OCI-LY3 (cell line): ENCODE data around the gene GPER1.

Experiments used
- H2AFZ ChIP-seq: fragments of 200-600, 300-600 bp; shearing (Covaris generic); 2 replicates; pipeline ENCODE4 v1.6.0; 2014; ENCODE audit warnings: antibody characterized with exemption, low read depth, low read length
- H3K27ac ChIP-seq: fragments of 200-600, 300-600 bp; sonication (generic); 2 replicates; pipeline ENCODE4 v1.5.1; 2014; ENCODE audit warnings: mild to moderate bottlenecking, low read length, moderate library complexity, mixed read lengths
- H3K27me3 ChIP-seq: fragments of 200-600, 300-600 bp; sonication (generic); 2 replicates; pipeline ENCODE4 v1.6.1; 2014; ENCODE audit warnings: low read depth, low read length, mixed read lengths
- H3K36me3 ChIP-seq: fragments of 200-600, 300-600 bp; sonication (generic); replicated peaks from 2 replicates; pipeline ENCODE3; 2014; ENCODE audit warnings: low read depth, low read length, mixed read lengths
- H3K4me1 ChIP-seq: fragments of 300-600, 200-600 bp; sonication (generic); 2 replicates; pipeline ENCODE4 v1.6.1; 2014; ENCODE audit warnings: low read length, mixed read lengths
- H3K4me2 ChIP-seq: fragments of 200-600, 300-600 bp; sonication (generic); 2 replicates; pipeline ENCODE4 v1.6.1; 2014; ENCODE audit warnings: low read length, mixed read lengths
- H3K4me3 ChIP-seq: fragments of 300-600, 200-600 bp; sonication (generic); 2 replicates; pipeline ENCODE4 v1.5.1; 2014; ENCODE audit warnings: antibody characterized with exemption, mild to moderate bottlenecking, low read length, moderate library complexity
- H3K79me2 ChIP-seq: fragments of 300-600, 200-600 bp; shearing (Covaris generic); 2 replicates; pipeline ENCODE4 v1.6.1; 2014; ENCODE audit warnings: mild to moderate bottlenecking, low read length, mixed read lengths
- H3K9ac ChIP-seq: fragments of 300-600, 200-600 bp; shearing (Covaris generic); 2 replicates; pipeline ENCODE4 v1.6.0; 2014; ENCODE audit warnings: mild to moderate bottlenecking, low read length, moderate library complexity
- H3K9me3 ChIP-seq: fragments of 200-600, 300-600 bp; shearing (Covaris generic); 2 replicates; pipeline ENCODE4 v1.6.1; 2014; ENCODE audit warnings: low read length, mixed read lengths; ENCODE audit not compliant: insufficient read depth
- H4K20me1 ChIP-seq: fragments of 200-600, 300-600 bp; sonication (generic); 2 replicates; pipeline ENCODE4 v1.6.1; 2016; ENCODE audit warnings: low read length, mixed read lengths; ENCODE audit not compliant: insufficient read depth
- EZH2phosphoT487 ChIP-seq: fragments of 200-600 bp; shearing (Covaris generic); IDR thresholded peaks from 2 replicates; pipeline ENCODE4 v1.6.1; 2018; ENCODE audit warnings: antibody characterized with exemption, mixed run types, low read depth
- TF ChIP-seq, protein P1 (sequence below): fragments of 200-600, 300-600 bp; sonication (generic); IDR thresholded peaks from 2 replicates; pipeline ENCODE4 v1.5.1; 2014; ENCODE audit warnings: antibody characterized with exemption, low read length, low read depth

The GPER1 gene

DNA sequence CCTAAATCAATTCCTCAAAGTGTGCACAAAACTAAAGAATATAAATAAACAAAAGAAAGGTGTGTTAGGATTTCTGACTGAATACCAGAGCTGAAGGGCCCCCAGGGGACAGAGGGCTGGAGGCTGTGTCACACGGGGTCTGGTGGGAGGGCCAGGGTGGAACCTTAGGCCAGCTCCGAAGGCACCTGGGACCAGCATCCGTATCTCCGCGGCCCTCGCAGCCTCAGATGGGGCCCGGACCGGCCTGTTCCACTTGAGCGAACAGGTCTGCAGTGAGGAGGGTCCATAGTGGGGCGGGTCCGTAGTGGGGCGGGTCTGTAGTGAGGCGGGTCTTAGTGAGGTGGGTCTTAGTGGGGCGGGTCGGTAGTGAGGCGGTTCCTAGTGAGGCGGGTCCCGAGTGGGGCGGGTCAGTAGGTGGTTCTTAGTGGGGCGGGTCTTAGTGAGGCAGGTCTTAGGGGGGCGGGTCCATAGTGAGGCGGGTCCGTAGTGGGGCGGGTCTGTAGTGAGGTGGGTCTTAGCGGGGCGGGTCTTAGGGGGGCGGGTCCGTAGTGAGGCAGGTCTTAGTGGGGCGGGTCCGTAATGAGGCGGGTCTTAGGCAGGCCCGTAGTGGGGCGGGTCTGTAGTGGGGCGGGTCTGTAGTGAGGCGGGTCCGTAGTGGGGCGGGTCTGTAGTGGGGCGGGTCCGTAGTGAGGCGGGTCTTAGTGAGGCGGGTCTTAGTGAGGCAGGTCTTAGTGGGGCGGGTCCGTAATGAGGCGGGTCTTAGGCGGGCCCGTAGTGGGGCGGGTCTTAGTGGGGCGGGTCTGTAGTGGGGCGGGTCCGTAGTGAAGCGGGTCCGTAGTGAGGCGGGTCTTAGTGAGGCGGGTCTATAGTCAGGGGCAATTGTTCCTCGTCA is 28.5 kb upstream of the GPER1 start:
- no peaks in the 10 kb centered on the region for H3K36me3 ChIP-seq
- no peak overlapping the region for H3K4me3 ChIP-seq
- no peaks in the 10 kb centered on the region for H4K20me1 ChIP-seq
- no peaks in the 10 kb centered on the region for H3K27me3 ChIP-seq
- H3K27ac ChIP-seq = no peak overlapping the region
- H3K9ac ChIP-seq = no peak overlapping the region
- no peak overlapping the region for H2AFZ ChIP-seq
- no peaks in the 10 kb centered on the region for H3K9me3 ChIP-seq
- TF ChIP-seq EZH2phosphoT487 = no peak
- TF ChIP-seq, protein P1, sequence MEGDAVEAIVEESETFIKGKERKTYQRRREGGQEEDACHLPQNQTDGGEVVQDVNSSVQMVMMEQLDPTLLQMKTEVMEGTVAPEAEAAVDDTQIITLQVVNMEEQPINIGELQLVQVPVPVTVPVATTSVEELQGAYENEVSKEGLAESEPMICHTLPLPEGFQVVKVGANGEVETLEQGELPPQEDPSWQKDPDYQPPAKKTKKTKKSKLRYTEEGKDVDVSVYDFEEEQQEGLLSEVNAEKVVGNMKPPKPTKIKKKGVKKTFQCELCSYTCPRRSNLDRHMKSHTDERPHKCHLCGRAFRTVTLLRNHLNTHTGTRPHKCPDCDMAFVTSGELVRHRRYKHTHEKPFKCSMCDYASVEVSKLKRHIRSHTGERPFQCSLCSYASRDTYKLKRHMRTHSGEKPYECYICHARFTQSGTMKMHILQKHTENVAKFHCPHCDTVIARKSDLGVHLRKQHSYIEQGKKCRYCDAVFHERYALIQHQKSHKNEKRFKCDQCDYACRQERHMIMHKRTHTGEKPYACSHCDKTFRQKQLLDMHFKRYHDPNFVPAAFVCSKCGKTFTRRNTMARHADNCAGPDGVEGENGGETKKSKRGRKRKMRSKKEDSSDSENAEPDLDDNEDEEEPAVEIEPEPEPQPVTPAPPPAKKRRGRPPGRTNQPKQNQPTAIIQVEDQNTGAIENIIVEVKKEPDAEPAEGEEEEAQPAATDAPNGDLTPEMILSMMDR = no peak
- H3K4me2 ChIP-seq = no peak overlapping the region
- H3K79me2 ChIP-seq = no peaks in the 10 kb centered on the region
- peaks cover 24% of the 10 kb centered on the region for H3K4me1 ChIP-seq

DNA sequence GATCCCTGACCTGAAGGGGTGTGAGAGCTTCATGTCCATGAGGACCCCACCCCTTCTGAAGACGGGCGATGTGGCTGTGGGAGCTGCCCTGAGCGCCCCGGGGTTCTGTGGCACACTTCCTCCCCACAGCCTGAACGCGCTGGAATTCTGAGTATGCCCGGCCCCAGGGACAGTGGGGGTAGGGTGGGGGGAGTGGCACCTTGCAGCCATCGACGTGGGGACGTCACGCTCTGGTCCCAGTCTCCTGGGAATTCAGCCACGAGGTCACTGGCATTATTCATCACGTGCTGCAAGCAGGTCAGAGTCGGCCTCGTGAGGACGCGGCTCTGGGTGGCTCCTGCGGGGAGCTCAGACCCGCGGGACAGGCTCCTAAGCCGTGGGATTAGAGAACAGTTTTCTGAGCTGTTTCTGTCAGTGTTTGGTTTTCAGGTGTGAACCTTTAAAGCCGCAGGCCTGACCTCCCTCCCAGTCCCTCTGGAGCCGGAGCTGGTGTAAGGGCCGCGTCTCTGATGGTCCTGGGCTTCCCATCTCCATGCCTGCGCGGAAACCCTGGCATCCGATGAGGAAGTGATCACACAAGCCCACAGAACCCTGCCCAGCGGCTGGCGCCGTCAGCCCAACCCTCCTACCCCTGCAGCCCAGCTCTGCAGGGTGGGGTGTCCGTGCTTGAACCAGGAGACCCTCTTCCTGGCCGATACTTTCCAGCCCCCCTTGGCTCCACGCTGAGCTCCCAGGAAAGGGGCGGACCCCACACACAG is 27.4 kb upstream of the GPER1 start:
- H3K4me2 ChIP-seq = no peak overlapping the region
- H4K20me1 ChIP-seq = no peaks in the 10 kb centered on the region
- H3K9ac ChIP-seq = no peak overlapping the region

DNA sequence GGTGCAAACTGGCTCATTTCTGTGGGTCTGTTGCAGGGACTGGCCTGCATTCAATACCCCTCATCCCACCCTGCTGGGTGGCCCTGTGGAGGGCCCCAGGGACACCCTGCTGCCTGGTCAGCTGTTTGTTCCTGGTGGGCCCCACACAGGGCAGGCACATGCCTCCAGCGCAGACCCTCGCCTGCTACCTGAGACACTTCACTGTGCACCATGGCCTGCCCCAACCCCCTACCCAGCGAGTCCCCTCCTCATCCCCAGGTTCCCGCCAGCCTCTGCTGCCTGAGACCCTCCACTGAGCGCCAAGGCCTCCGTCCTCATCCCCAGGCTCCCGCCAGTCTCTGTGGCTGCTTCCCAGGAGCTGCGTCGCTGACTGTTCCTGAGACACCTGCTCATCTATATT is 26.7 kb upstream of the GPER1 start:
- Histone ChIP-seq H3K36me3 (no peaks in the 10 kb centered on the region), H3K9me3 (no peaks in the 10 kb centered on the region), H3K4me3 (no peak overlapping the region), H3K4me1 (peaks cover 24% of the 10 kb centered on the region), H3K79me2 (no peaks in the 10 kb centered on the region), H2AFZ (no peak overlapping the region), H3K4me2 (peak overlapping the region; percentile 81; the same call in 1 of the 2 replicates), H3K27ac (no peak overlapping the region), H3K9ac (no peak overlapping the region), H3K27me3 (no peaks in the 10 kb centered on the region), H4K20me1 (no peaks in the 10 kb centered on the region)
- TF ChIP-seq EZH2phosphoT487 = no peak
- TF ChIP-seq, protein P1 = no peak

More for the DNA sequence above, 27.4 kb upstream of the GPER1 start:
- Histone ChIP-seq H3K4me1 (peaks cover 24% of the 10 kb centered on the region), H2AFZ (no peak overlapping the region), H3K27ac (no peak overlapping the region), H3K27me3 (no peaks in the 10 kb centered on the region), H3K79me2 (no peaks in the 10 kb centered on the region), H3K4me3 (no peak overlapping the region), H3K36me3 (no peaks in the 10 kb centered on the region), H3K9me3 (no peaks in the 10 kb centered on the region)
- TF ChIP-seq, protein P1 = no peak
- TF ChIP-seq EZH2phosphoT487 = no peak
